GM21367 (cell line): ENCODE data around the gene EFL1.
"Not testable (repeated sequence)": the region's sequence is repeated elsewhere in the genome, so short reads cannot be mapped to it uniquely, and the experiment has no call there.

Experiments
- ATAC-seq: cut with Tn5 transposase; IDR thresholded peaks from one replicate; pipeline ENCODE4 v1.9.1; 2021; ENCODE audit not compliant: unreplicated experiment

Gene EFL1

GRCh38 chr15:82262422-82263026, at the start of gene EFL1, which contains the start of gene SAXO2:
Gene EFL1 (minus strand): TSS chr15:82262734. CDS start chr15:82261778, 956 bp downstream.
Gene SAXO2 (plus strand): TSS chr15:82262818. CDS start chr15:82262880, 62 bp downstream.
- ATAC-seq: peak; percentile 98

GRCh38 chr15:82311321-82311720, 48.8 kb upstream of the EFL1 start:
- not testable (repeated sequence) for ATAC-seq

- no peak for ATAC-seq
Measured at GRCh38 chr15:82309802-82310201, 47.3 kb upstream of the EFL1 start.

- no peak for ATAC-seq
Measured at GRCh38 chr15:82307714-82308081, 45.2 kb upstream of the EFL1 start.

- no peak for ATAC-seq
Measured at GRCh38 chr15:82306791-82307713, 44.5 kb upstream of the EFL1 start.

- no peak for ATAC-seq
Measured at GRCh38 chr15:82305621-82306048, 43.1 kb upstream of the EFL1 start.

- no peak for ATAC-seq
Measured at GRCh38 chr15:82304778-82305090, 42.2 kb upstream of the EFL1 start.

- ATAC-seq: no peak
Measured at GRCh38 chr15:82303956-82304777, 41.6 kb upstream of the EFL1 start.

GRCh38 chr15:82301296-82302016, 38.9 kb upstream of the EFL1 start:
- no peak for ATAC-seq

- no peak for ATAC-seq
Measured at GRCh38 chr15:82300883-82301282, 38.3 kb upstream of the EFL1 start.

- ATAC-seq: not testable (repeated sequence)
Measured at GRCh38 chr15:82300326-82300725, 37.8 kb upstream of the EFL1 start.

- ATAC-seq: not testable (repeated sequence)
Measured at GRCh38 chr15:82299511-82299914, 37.0 kb upstream of the EFL1 start.

GRCh38 chr15:82298520-82298919, 36.0 kb upstream of the EFL1 start:
- ATAC-seq: no peak

- no peak for ATAC-seq
Measured at GRCh38 chr15:82298032-82298431, 35.5 kb upstream of the EFL1 start.

GRCh38 chr15:82297546-82297945, 35.0 kb upstream of the EFL1 start:
- ATAC-seq: no peak

- no peak for ATAC-seq
Measured at GRCh38 chr15:82294061-82294690, 31.6 kb upstream of the EFL1 start.

- ATAC-seq: no peak
Measured at GRCh38 chr15:82292271-82292670, 29.7 kb upstream of the EFL1 start.

- ATAC-seq: not testable (repeated sequence)
Measured at GRCh38 chr15:82288202-82288601, 25.7 kb upstream of the EFL1 start.

GRCh38 chr15:82286475-82286874, 23.9 kb upstream of the EFL1 start:
- peak; percentile 88 for ATAC-seq

- not testable (repeated sequence) for ATAC-seq
Measured at GRCh38 chr15:82284381-82284780, 21.8 kb upstream of the EFL1 start.
